H9 (cell line): Measurements from ENCODE around the gene CACFD1. TPM values are rescaled to one million over a fixed set of nuclear protein-coding genes. Genes with fewer than 3 reads are reported as not detected.

Experiments
- DNase-seq: peaks from one replicate; pipeline ENCODE4 v3.0.0-alpha.2; 2017
- H2AFZ ChIP-seq: one replicate; pipeline ENCODE4 v1.6.1; 2013; ENCODE audit warnings: mild to moderate bottlenecking, low read length, control low read depth, moderate library complexity
- H2AK5ac ChIP-seq: 2 replicates; pipeline ENCODE4 v1.6.1; 2013; ENCODE audit warnings: low read length, control low read depth, mixed read lengths; ENCODE audit not compliant: insufficient read length
- H2BK120ac ChIP-seq: one replicate; pipeline ENCODE4 v1.6.1; 2013; ENCODE audit warnings: low read depth, mild to moderate bottlenecking, low read length, control low read depth, inconsistent platforms; ENCODE audit not compliant: poor library complexity, severe bottlenecking
- H2BK12ac ChIP-seq: 2 replicates; pipeline ENCODE4 v1.6.1; 2013; ENCODE audit warnings: low read length, control low read depth, mixed read lengths, low read depth; ENCODE audit not compliant: insufficient read length
- H2BK15ac ChIP-seq: 2 replicates; pipeline ENCODE4 v1.6.1; 2013; ENCODE audit warnings: low read depth, low read length, control low read depth
- H2BK20ac ChIP-seq: one replicate; pipeline ENCODE4 v1.6.1; 2013; ENCODE audit warnings: low read depth, mild to moderate bottlenecking, low read length, control low read depth, inconsistent platforms; ENCODE audit not compliant: poor library complexity, severe bottlenecking
- H2BK5ac ChIP-seq: 2 replicates; pipeline ENCODE4 v1.6.1; 2013; ENCODE audit warnings: low read length, control low read depth, mixed read lengths; ENCODE audit not compliant: insufficient read length
- H3K14ac ChIP-seq: 2 replicates; pipeline ENCODE4 v1.6.1; 2013; ENCODE audit warnings: low read length, control low read depth; ENCODE audit not compliant: insufficient read depth
- H3K18ac ChIP-seq: 2 replicates; pipeline ENCODE4 v1.6.1; 2013; ENCODE audit warnings: low read depth, mild to moderate bottlenecking, mixed read lengths, low read length, control low read depth; ENCODE audit not compliant: insufficient read length
- H3K23ac ChIP-seq: 2 replicates; pipeline ENCODE4 v1.6.1; 2013; ENCODE audit warnings: low read length, control low read depth, mixed read lengths, low read depth; ENCODE audit not compliant: insufficient read length
- H3K23me2 ChIP-seq: 2 replicates; pipeline ENCODE4 v1.6.1; 2013; ENCODE audit warnings: low read depth, mild to moderate bottlenecking, mixed read lengths, low read length, control low read depth; ENCODE audit not compliant: insufficient read length, poor library complexity, severe bottlenecking
- H3K27ac ChIP-seq: 2 replicates; pipeline ENCODE4 v1.5.1; 2013; ENCODE audit warnings: low read length, control low read depth, mixed read lengths, low read depth; ENCODE audit not compliant: insufficient read length
- H3K27me3 ChIP-seq: 2 replicates; pipeline ENCODE4 v1.6.1; 2013; ENCODE audit warnings: low read length, control low read depth, inconsistent platforms; ENCODE audit not compliant: insufficient read depth
- H3K4ac ChIP-seq: 2 replicates; pipeline ENCODE4 v1.6.1; 2013; ENCODE audit warnings: low read depth, mild to moderate bottlenecking, control low read depth, inconsistent platforms, low read length, moderate library complexity
- H3K4me1 ChIP-seq: 2 replicates; pipeline ENCODE4 v1.6.1; 2013; ENCODE audit warnings: low read length, control low read depth, inconsistent platforms; ENCODE audit not compliant: insufficient read depth
- H3K4me2 ChIP-seq: 2 replicates; pipeline ENCODE4 v1.6.1; 2013; ENCODE audit warnings: low read length, control low read depth, mixed read lengths; ENCODE audit not compliant: insufficient read length, insufficient read depth
- H3K56ac ChIP-seq: 2 replicates; pipeline ENCODE4 v1.6.1; 2013; ENCODE audit warnings: low read depth, mild to moderate bottlenecking, mixed read lengths, low read length, control low read depth; ENCODE audit not compliant: insufficient read length
- H3K79me1 ChIP-seq: 2 replicates; pipeline ENCODE4 v1.6.1; 2013; ENCODE audit warnings: low read depth, mild to moderate bottlenecking, moderate library complexity, low read length, control low read depth, inconsistent platforms; ENCODE audit not compliant: insufficient read depth, poor library complexity, severe bottlenecking
- H3K79me2 ChIP-seq: 2 replicates; pipeline ENCODE4 v1.6.1; 2013; ENCODE audit warnings: low read length, control low read depth, inconsistent platforms; ENCODE audit not compliant: insufficient read depth
- H3K9ac ChIP-seq: 2 replicates; pipeline ENCODE4 v1.6.1; 2013; ENCODE audit warnings: low read length, control low read depth, mixed read lengths; ENCODE audit not compliant: insufficient read length; ENCODE audit errors: extremely low read depth
- H3K9me3 ChIP-seq: one replicate; pipeline ENCODE4 v1.6.1; 2013; ENCODE audit warnings: low read depth, low read length, inconsistent platforms; ENCODE audit not compliant: control insufficient read depth
- H3T11ph ChIP-seq: one replicate; pipeline ENCODE4 v1.6.1; 2013; ENCODE audit warnings: mild to moderate bottlenecking, low read length, control low read depth, inconsistent platforms
- H4K20me1 ChIP-seq: one replicate; pipeline ENCODE4 v1.6.1; 2013; ENCODE audit not compliant: control insufficient read depth, insufficient read length, insufficient read depth
- H4K5ac ChIP-seq: 2 replicates; pipeline ENCODE4 v1.6.1; 2013; ENCODE audit warnings: low read depth, mild to moderate bottlenecking, mixed read lengths, low read length, control low read depth; ENCODE audit not compliant: insufficient read length
- H4K8ac ChIP-seq: replicated peaks from 2 replicates; pipeline ENCODE4 v1.6.1; 2013; ENCODE audit warnings: low read length, control low read depth, mixed read lengths, low read depth; ENCODE audit not compliant: insufficient read length
- H4K91ac ChIP-seq: 2 replicates; pipeline ENCODE4 v1.6.1; 2013; ENCODE audit warnings: low read depth, mild to moderate bottlenecking, moderate library complexity, mixed read lengths, low read length, control low read depth; ENCODE audit not compliant: insufficient read length
- H3K27ac Mint-ChIP-seq, 3 experiments: 2 replicates in 2 of 3; 3 replicates in 1 of 3; pipeline ENCODE4 v1.8.0; 2020 to 2021; ENCODE audit warnings: mixed read lengths in 3 of 3, mild to moderate bottlenecking in 1 of 3, moderate library complexity in 1 of 3
- H3K27me3 Mint-ChIP-seq: 2 replicates; pipeline ENCODE4 v1.8.0; 2021; ENCODE audit warnings: low read depth, mild to moderate bottlenecking, moderate library complexity, mixed read lengths
- H3K36me3 Mint-ChIP-seq, 3 experiments: 2 replicates in 2 of 3; 3 replicates in 1 of 3; pipeline ENCODE4 v1.8.0; 2020 to 2021; ENCODE audit warnings: low read depth in 3 of 3, mixed read lengths in 3 of 3; ENCODE audit not compliant: insufficient read depth in 1 of 3
- H3K4me1 Mint-ChIP-seq, 2 experiments: 2 replicates each; pipeline ENCODE4 v1.8.0; 2020; ENCODE audit warnings: mixed read lengths in 2 of 2
- H3K4me3 Mint-ChIP-seq, 2 experiments: 2 replicates in 1 of 2; 3 replicates in 1 of 2; pipeline ENCODE4 v1.8.0; 2020 to 2021; ENCODE audit warnings: mild to moderate bottlenecking in 2 of 2, mixed read lengths in 2 of 2, moderate library complexity in 1 of 2
- H3K9me3 Mint-ChIP-seq, 2 experiments: 2 replicates in 1 of 2; 3 replicates in 1 of 2; pipeline ENCODE4 v1.8.0; 2020; ENCODE audit warnings: mild to moderate bottlenecking in 2 of 2, mixed read lengths in 2 of 2, moderate library complexity in 1 of 2
- CTCF ChIP-seq: fragments of 200-600 bp; sonication (generic); conservative IDR thresholded peaks from 3 replicates; pipeline ENCODE4 v1.8.0; 2021; ENCODE audit warnings: antibody characterized with exemption, mild to moderate bottlenecking
- WGBS: extraction: QIAGEN DNeasy Blood & Tissue Kit; methylation state at CpG from one replicate; pipeline ENCODE4 v1.1.7; 2013; ENCODE audit warnings: missing lambda C conversion rate, low lambda C conversion rate, mixed read lengths; ENCODE audit not compliant: insufficient read length; ENCODE audit errors: extremely low coverage; 5-methylcytosine and 5-hydroxymethylcytosine counted together
- total RNA-seq: library from RNA; stranded (reverse); gene quantifications from 2 replicates; pipeline ENCODE4 v1.2.1, GENCODE V29; 2021

CACFD1 gene
- total RNA-seq, 1 experiment from 2014 or later, result 20.0 TPM

- Histone ChIP-seq H2BK5ac (no peak overlapping the region), H2BK12ac (no peak overlapping the region), H2BK20ac (no peak overlapping the region), H4K5ac (no peak overlapping the region), H4K8ac (no peak overlapping the region), H3K9me3 (no peaks in the 10 kb centered on the region), H3K27me3 (no peaks in the 10 kb centered on the region), H2AFZ (no peak overlapping the region), H3K4me2 (no peak overlapping the region), H2BK120ac (no peak overlapping the region), H4K20me1 (no peaks in the 10 kb centered on the region), H3K23me2 (no peaks in the 10 kb centered on the region), H2BK15ac (no peak overlapping the region), H3K56ac (no peak overlapping the region), H3K4me1 (0 out of 2 replicates have a peak, but pooled peaks cover 2% of the 10 kb centered on the region), H3T11ph (no peak overlapping the region), H3K23ac (no peak overlapping the region), H3K18ac (no peak overlapping the region), H3K79me1 (no peaks in the 10 kb centered on the region), H3K27ac (no peak overlapping the region), H3K79me2 (no peaks in the 10 kb centered on the region; the same call in 1 of the 2 replicates), H3K4ac (no peak overlapping the region), H3K9ac (no peak overlapping the region), H2AK5ac (no peak overlapping the region), H3K14ac (no peak overlapping the region), H4K91ac (no peak overlapping the region)
- Mint-ChIP-seq H3K4me1 (peaks cover 2 to 4% of the 10 kb centered on the region in 2 experiments), H3K4me3 (no peak overlapping the region), H3K27ac (no peak overlapping the region; a peak in 1 of 7 replicates), H3K9me3 (no peaks in the 10 kb centered on the region), H3K27me3 (no peaks in the 10 kb centered on the region), H3K36me3 (peaks cover 11 to 20% (median 12%) of the 10 kb centered on the region in 3 experiments; a peak in 6 of 7 replicates)
- TF ChIP-seq CTCF, result no peak
- no peak for DNase-seq
- no CpG with 5 or more reads among the region's 19 CpGs for WGBS
Measured at GRCh38 chr9:133472753-133473378, 13.1 kb downstream of the CACFD1 start.
